Esophagus muscularis mucosa (tissue), 4 donors: ENCODE data around the gene TSPAN19.

Experiments used
- CTCF ChIP-seq, 3 experiments: fragments of 200-600 bp in 2 of 3; fragments of 450-650 bp in 1 of 3; sonication (generic) in 2 of 3; IDR thresholded peaks; one replicate each; pipeline ENCODE4 v1.5.1; 2017 to 2019; ENCODE audit warnings: antibody characterized with exemption in 3 of 3, mild to moderate bottlenecking in 2 of 3, moderate library complexity in 1 of 3
- EP300 ChIP-seq: sonication (generic); formaldehyde crosslinking; IDR thresholded peaks from one replicate; pipeline ENCODE4 v1.6.1; 2017; ENCODE audit warnings: antibody characterized with exemption
- POLR2A ChIP-seq: fragments of 450-650 bp; IDR thresholded peaks from one replicate; pipeline ENCODE4 v1.6.1; 2017; ENCODE audit warnings: antibody characterized with exemption, moderate library complexity, mild to moderate bottlenecking, low read depth
- POLR2AphosphoS5 ChIP-seq, 2 donors: sonication (generic); formaldehyde crosslinking; IDR thresholded peaks; one replicate each; pipeline ENCODE4 v1.6.1; 2017; ENCODE audit warnings: antibody characterized with exemption in 2 of 2

DNA sequence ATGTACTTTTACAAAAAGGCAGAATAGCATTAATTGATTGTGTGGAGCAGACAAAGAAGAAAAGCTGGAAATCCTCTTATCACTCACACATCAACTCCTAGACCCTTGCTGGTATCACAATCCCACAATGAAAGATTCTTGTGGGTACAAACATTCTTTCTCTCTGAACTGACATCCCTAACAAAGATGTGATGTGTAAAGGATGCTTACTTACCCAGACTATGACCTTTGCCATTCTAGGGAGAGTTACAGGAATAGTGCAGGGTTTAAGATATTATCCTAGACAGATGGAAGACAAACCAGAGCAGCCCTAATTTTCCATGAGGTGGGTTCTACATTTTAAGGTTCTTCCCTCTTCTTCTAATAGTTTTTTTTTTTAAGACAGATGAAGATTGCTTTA is 63.1 kb downstream of the TSPAN19 start:
- TF ChIP-seq CTCF (IDR thresholded peaks at IDR 0.05) = no peak
- TF ChIP-seq POLR2A = no peak
- no peak for TF ChIP-seq POLR2AphosphoS5 (IDR thresholded peaks at IDR 0.05)
- TF ChIP-seq EP300 = no peak
